HEK293T (cell line): ENCODE results near the gene PYGL.

Experiments
- CTBP1 ChIP-seq: fragments of 450-650 bp; IDR thresholded peaks from 2 replicates; pipeline ENCODE4 v1.6.1; 2016; ENCODE audit warnings: borderline replicate concordance
- ZNF384 ChIP-seq: fragments of 450-650 bp; IDR thresholded peaks from 2 replicates; pipeline ENCODE4 v1.6.1; 2016

DNA sequence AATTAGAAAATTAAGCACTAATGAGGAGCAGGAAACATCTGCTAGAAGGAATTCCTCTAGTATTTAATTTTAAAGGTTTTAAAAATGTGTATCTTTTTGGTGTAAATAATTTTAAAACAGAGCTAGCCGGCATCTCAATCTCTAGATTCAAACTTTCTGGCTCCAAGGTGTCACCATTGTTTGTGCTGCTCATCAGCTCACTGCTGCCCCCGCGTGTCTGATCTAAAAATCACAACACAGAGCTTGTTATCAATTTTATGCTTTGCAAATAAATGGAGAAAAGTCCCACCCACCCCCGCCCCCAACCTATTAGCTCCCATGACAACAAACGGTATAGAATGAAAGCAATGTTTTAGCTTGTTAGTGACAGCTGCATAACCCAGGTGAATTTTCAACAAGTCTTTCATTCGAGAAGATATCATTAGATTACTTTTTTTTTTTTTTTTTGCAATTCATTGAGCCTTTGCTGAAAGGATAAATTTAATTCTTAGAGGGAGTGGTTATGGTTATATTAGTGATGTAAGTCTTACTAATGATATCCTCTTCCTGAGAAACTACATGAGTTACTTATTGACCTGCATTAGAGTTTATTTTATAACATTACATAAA lies 83.7 kb downstream of the PYGL start:
- TF ChIP-seq ZNF384, result no peak
- no peak for TF ChIP-seq CTBP1
